ENCODE results near the gene BABAM2.
"Not testable (repeated sequence)": the region's sequence is repeated elsewhere in the genome, so short reads cannot be mapped to it uniquely, and the experiment has no call there.

The BABAM2 gene

GRCh38 chr2:27890146-27890923 is at the start of gene BABAM2, which contains the start of gene RBKS:
BABAM2 (plus strand) TSS chr2:27890729; CDS start chr2:27894557, 3,828 bp downstream.
RBKS (minus strand) TSS chr2:27890387; CDS start chr2:27890345, 42 bp downstream.
- no peak for TF ChIP-seq ZNF274 (IDR thresholded peaks at IDR 0.05; ENCODE audit: low read depth, low read length)
- H3K4me3 ChIP-seq (ENCODE audit: low read length): peak within 1 kb of the TSS; percentile 96

GRCh38 chr2:27842894-27843293 is 47.6 kb upstream of the BABAM2 start:
- H3K4me3 ChIP-seq (ENCODE audit: low read length): no peak overlapping the region
- no peak for TF ChIP-seq ZNF274 (IDR thresholded peaks at IDR 0.05; ENCODE audit: low read depth, low read length)

- H3K4me3 ChIP-seq (ENCODE audit: low read length): no peak overlapping the region
- TF ChIP-seq ZNF274 (IDR thresholded peaks at IDR 0.05; ENCODE audit: low read depth, low read length): no peak
Observed at GRCh38 chr2:27843992-27844391, 46.5 kb upstream of the BABAM2 start.

- TF ChIP-seq ZNF274 (IDR thresholded peaks at IDR 0.05; ENCODE audit: low read depth, low read length): no peak
- no peak overlapping the region for H3K4me3 ChIP-seq (ENCODE audit: low read length)
Observed at GRCh38 chr2:27844821-27845255, 45.7 kb upstream of the BABAM2 start.

- no peak for TF ChIP-seq ZNF274 (IDR thresholded peaks at IDR 0.05; ENCODE audit: low read depth, low read length)
- H3K4me3 ChIP-seq (ENCODE audit: low read length): no peak overlapping the region
Observed at GRCh38 chr2:27847333-27847732, 43.2 kb upstream of the BABAM2 start.

- no peak for TF ChIP-seq ZNF274 (IDR thresholded peaks at IDR 0.05; ENCODE audit: low read depth, low read length)
- H3K4me3 ChIP-seq (ENCODE audit: low read length): no peak overlapping the region
Observed at GRCh38 chr2:27849558-27850205, 40.8 kb upstream of the BABAM2 start.

GRCh38 chr2:27852691-27853090 is 37.8 kb upstream of the BABAM2 start:
- no peak overlapping the region for H3K4me3 ChIP-seq (ENCODE audit: low read length)
- TF ChIP-seq ZNF274 (IDR thresholded peaks at IDR 0.05; ENCODE audit: low read depth, low read length): no peak

GRCh38 chr2:27854229-27854862 is 36.2 kb upstream of the BABAM2 start:
- no peak for TF ChIP-seq ZNF274 (IDR thresholded peaks at IDR 0.05; ENCODE audit: low read depth, low read length)
- H3K4me3 ChIP-seq (ENCODE audit: low read length): no peak overlapping the region

- H3K4me3 ChIP-seq (ENCODE audit: low read length): no peak overlapping the region
Observed at GRCh38 chr2:27855476-27855875, 35.1 kb upstream of the BABAM2 start.

GRCh38 chr2:27856386-27856785 is 34.1 kb upstream of the BABAM2 start:
- H3K4me3 ChIP-seq (ENCODE audit: low read length): no peak overlapping the region
- TF ChIP-seq ZNF274 (IDR thresholded peaks at IDR 0.05; ENCODE audit: low read depth, low read length): no peak

More at GRCh38 chr2:27855476-27855875, 35.1 kb upstream of the BABAM2 start:
- no peak for TF ChIP-seq ZNF274 (IDR thresholded peaks at IDR 0.05; ENCODE audit: low read depth, low read length)

GRCh38 chr2:27856956-27857355 is 33.6 kb upstream of the BABAM2 start:
- no peak for TF ChIP-seq ZNF274 (IDR thresholded peaks at IDR 0.05; ENCODE audit: low read depth, low read length)
- H3K4me3 ChIP-seq (ENCODE audit: low read length): no peak overlapping the region

- no peak for TF ChIP-seq ZNF274 (IDR thresholded peaks at IDR 0.05; ENCODE audit: low read depth, low read length)
- H3K4me3 ChIP-seq (ENCODE audit: low read length): no peak overlapping the region
Observed at GRCh38 chr2:27857417-27858172, 32.9 kb upstream of the BABAM2 start.

GRCh38 chr2:27860111-27860510 is 30.4 kb upstream of the BABAM2 start:
- H3K4me3 ChIP-seq (ENCODE audit: low read length): no peak overlapping the region
- TF ChIP-seq ZNF274 (IDR thresholded peaks at IDR 0.05; ENCODE audit: low read depth, low read length): no peak

- no peak for TF ChIP-seq ZNF274 (IDR thresholded peaks at IDR 0.05; ENCODE audit: low read depth, low read length)
- H3K4me3 ChIP-seq (ENCODE audit: low read length): no peak overlapping the region
Observed at GRCh38 chr2:27863146-27863545, 27.4 kb upstream of the BABAM2 start.

GRCh38 chr2:27863955-27864354 is 26.6 kb upstream of the BABAM2 start:
- H3K4me3 ChIP-seq (ENCODE audit: low read length): not testable (repeated sequence)
